NCI-H2107 treated with DMSO at 0.1 percent for 48 hours (cell line): ENCODE measurements around the gene XIRP2.

Source experiments
- DNase-seq: peaks from one replicate; lab custom pipeline; 2025; ENCODE audit not compliant: unreplicated experiment; lab: John Stamatoyannopoulos, UW

The XIRP2 gene

GRCh38 chr2:167132066-167132465 is 243.8 kb downstream of the XIRP2 start:
- DNase-seq, result no peak

GRCh38 chr2:167132906-167133555 is 244.8 kb downstream of the XIRP2 start:
- DNase-seq, result no peak

GRCh38 chr2:167133614-167134013 is 245.3 kb downstream of the XIRP2 start:
- DNase-seq, result no peak

GRCh38 chr2:167134381-167135072 is 246.2 kb downstream of the XIRP2 start:
- DNase-seq, result peak; percentile 20

- DNase-seq, result no peak
These were observed 247.4 kb downstream of the XIRP2 start for GRCh38 chr2:167135706-167136105.

GRCh38 chr2:167136879-167137596 is 248.8 kb downstream of the XIRP2 start:
- DNase-seq, result no peak

- DNase-seq, result no peak
These were observed 252.1 kb downstream of the XIRP2 start for GRCh38 chr2:167140330-167140729.

- DNase-seq, result no peak
These were observed 252.5 kb downstream of the XIRP2 start for GRCh38 chr2:167140767-167141166.

- DNase-seq, result no peak
These were observed 254.3 kb downstream of the XIRP2 start for GRCh38 chr2:167142554-167142953.

- no peak for DNase-seq
These were observed 256.1 kb downstream of the XIRP2 start for GRCh38 chr2:167144179-167144898.

- DNase-seq, result no peak
These were observed 259.1 kb downstream of the XIRP2 start for GRCh38 chr2:167147271-167147941.

- no peak for DNase-seq
These were observed 263.6 kb downstream of the XIRP2 start for GRCh38 chr2:167151894-167152293.

GRCh38 chr2:167157523-167157922 is 269.2 kb downstream of the XIRP2 start:
- no peak for DNase-seq

GRCh38 chr2:167177196-167177595 is 288.9 kb downstream of the XIRP2 start:
- no peak for DNase-seq

GRCh38 chr2:167181134-167181533 is 292.9 kb downstream of the XIRP2 start:
- no peak for DNase-seq

GRCh38 chr2:167181688-167182087 is 293.4 kb downstream of the XIRP2 start:
- DNase-seq, result no peak

GRCh38 chr2:167182403-167182802 is 294.1 kb downstream of the XIRP2 start:
- no peak for DNase-seq

GRCh38 chr2:167183931-167184330 is 295.7 kb downstream of the XIRP2 start:
- DNase-seq, result no peak

GRCh38 chr2:167186465-167186864 is 298.2 kb downstream of the XIRP2 start:
- DNase-seq, result no peak

- DNase-seq, result no peak
These were observed 298.9 kb downstream of the XIRP2 start for GRCh38 chr2:167187049-167187727.
